Left renal cortex interstitium (tissue), 4 donors: ENCODE data around the gene CENPX. TPM values are rescaled to one million over a fixed set of nuclear protein-coding genes. Genes with fewer than 3 reads are reported as not detected.
"Not testable (repeated sequence)": the region's sequence is repeated elsewhere in the genome, so short reads cannot be mapped to it uniquely, and the experiment has no call there.

Experiments used
- DNase-seq, 4 donors: peaks; one replicate each; pipeline ENCODE4 v3.0.0-alpha.2; 2013; ENCODE audit warnings: low read depth in 4 of 4, low spot score in 2 of 4, missing footprints in 1 of 4
- polyA plus RNA-seq, 4 donors: library from polyadenylated mRNA; unstranded; fragments of 120-200 nt; gene quantifications; one replicate each; pipeline ENCODE4 v1.2.1, GENCODE V29; 2013; ENCODE audit not compliant: insufficient read length in 4 of 4

Gene CENPX
- polyA plus RNA-seq, 4 donors = 36.3 to 49.2 (median 45.1) TPM

GRCh38 chr17:82042649-82043048 is 20.0 kb upstream of the CENPX start:
- DNase-seq = no peak

GRCh38 chr17:82041144-82041814 is 18.6 kb upstream of the CENPX start:
- no peak for DNase-seq

- no peak for DNase-seq
These were observed 17.1 kb upstream of the CENPX start for GRCh38 chr17:82039695-82040299.

GRCh38 chr17:82038796-82039409 is 16.2 kb upstream of the CENPX start:
- DNase-seq = not testable (repeated sequence)

- no peak for DNase-seq
These were observed 15.2 kb upstream of the CENPX start for GRCh38 chr17:82037889-82038195.

GRCh38 chr17:82037092-82037888 is 14.6 kb upstream of the CENPX start, which contains the start of gene DCXR:
Gene DCXR (minus strand): TSS chr17:82037697. CDS start chr17:82037682, 15 bp downstream.
- peak; percentile 84 to 91 (median 88) for DNase-seq

- no peak for DNase-seq
These were observed 14.0 kb upstream of the CENPX start for GRCh38 chr17:82036634-82037091.

- DNase-seq = no peak
These were observed 13.4 kb upstream of the CENPX start for GRCh38 chr17:82035956-82036633.

- DNase-seq = no peak
These were observed 12.8 kb upstream of the CENPX start for GRCh38 chr17:82035488-82035887.

GRCh38 chr17:82034371-82035011 is 11.8 kb upstream of the CENPX start:
- DNase-seq = no peak

GRCh38 chr17:82033359-82034085 is 10.8 kb upstream of the CENPX start:
- no peak for DNase-seq

- no peak for DNase-seq
These were observed 9.4 kb upstream of the CENPX start for GRCh38 chr17:82031885-82032627.

- no peak for DNase-seq
These were observed 8.7 kb upstream of the CENPX start, which contains the start of gene RAC3 for GRCh38 chr17:82031303-82031884. Gene RAC3 (plus strand): TSS chr17:82031678. CDS start chr17:82031762, 84 bp downstream.

GRCh38 chr17:82030470-82031302 is 8.0 kb upstream of the CENPX start:
- DNase-seq = no peak

- DNase-seq = no peak
These were observed 7.4 kb upstream of the CENPX start for GRCh38 chr17:82029990-82030469.

GRCh38 chr17:82029391-82029790 is 6.7 kb upstream of the CENPX start:
- no peak for DNase-seq

GRCh38 chr17:82028966-82029365 is 6.3 kb upstream of the CENPX start:
- no peak for DNase-seq
